Stimulated activated naive CD8-positive, alpha-beta T cell treated with anti-CD3 and anti-CD28 coated beads, Interleukin-15, Interleukin-2, amounts not matched to agents 100 U/mL and 50 U/mL, for 24 hours (primary cell): Measurements from ENCODE around the gene TNFRSF8.

Experiments
- ATAC-seq: fragments of 150-1000 bp; cut with Tn5 transposase; one replicate; pipeline ENCODE4 v1.10.0; 2021
- DNase-seq: peaks from one replicate; pipeline ENCODE4 v3.0.0; 2021

TNFRSF8 gene

GRCh38 chr1:12060500-12060899 is 2.6 kb upstream of the TNFRSF8 start:
- DNase-seq = no peak
- no peak for ATAC-seq

- no peak for DNase-seq
- ATAC-seq = no peak
These were observed 1.2 kb downstream of the TNFRSF8 start for GRCh38 chr1:12064073-12064969.

GRCh38 chr1:12065872-12066271 is 2.8 kb downstream of the TNFRSF8 start:
- DNase-seq = no peak
- ATAC-seq = peak; percentile 21

- ATAC-seq (peak; percentile 82), DNase-seq (peak; percentile 59)
These were observed 5.1 kb downstream of the TNFRSF8 start for GRCh38 chr1:12067900-12068821.

GRCh38 chr1:12069623-12070244 is 6.6 kb downstream of the TNFRSF8 start:
- DNase-seq (no peak), ATAC-seq (no peak)

GRCh38 chr1:12071892-12072291 is 8.8 kb downstream of the TNFRSF8 start:
- ATAC-seq (no peak), DNase-seq (no peak)

- no peak for ATAC-seq
- DNase-seq = no peak
These were observed 9.6 kb downstream of the TNFRSF8 start for GRCh38 chr1:12072741-12073140.

- DNase-seq = no peak
These were observed 10.7 kb downstream of the TNFRSF8 start for GRCh38 chr1:12073796-12074195.

GRCh38 chr1:12075195-12076114 is 12.4 kb downstream of the TNFRSF8 start:
- DNase-seq (no peak), ATAC-seq (no peak)

More at GRCh38 chr1:12073796-12074195, 10.7 kb downstream of the TNFRSF8 start:
- no peak for ATAC-seq

GRCh38 chr1:12076425-12077005 is 13.4 kb downstream of the TNFRSF8 start:
- ATAC-seq (no peak), DNase-seq (no peak)

- ATAC-seq (no peak), DNase-seq (no peak)
These were observed 15.5 kb downstream of the TNFRSF8 start for GRCh38 chr1:12078575-12078937.

- ATAC-seq (peak; percentile 48), DNase-seq (peak; percentile 69)
These were observed 16.1 kb downstream of the TNFRSF8 start for GRCh38 chr1:12078938-12079861.

GRCh38 chr1:12080156-12080555 is 17.1 kb downstream of the TNFRSF8 start:
- DNase-seq = no peak
- no peak for ATAC-seq

GRCh38 chr1:12080773-12081556 is 17.9 kb downstream of the TNFRSF8 start:
- DNase-seq (no peak), ATAC-seq (no peak)

- ATAC-seq = no peak
- DNase-seq = no peak
These were observed 18.7 kb downstream of the TNFRSF8 start for GRCh38 chr1:12081648-12082396.

GRCh38 chr1:12082988-12083387 is 19.9 kb downstream of the TNFRSF8 start:
- DNase-seq (no peak), ATAC-seq (no peak)

- no peak for ATAC-seq
- DNase-seq = no peak
These were observed 20.7 kb downstream of the TNFRSF8 start for GRCh38 chr1:12083766-12084165.

GRCh38 chr1:12085643-12086260 is 22.6 kb downstream of the TNFRSF8 start:
- no peak for ATAC-seq
- no peak for DNase-seq
